PC-3 (cell line): Measurements from ENCODE around the gene ZMIZ1. TPM values are rescaled to one million over a fixed set of nuclear protein-coding genes. Genes with fewer than 3 reads are reported as not detected.

ENCODE experiments used
- ATAC-seq: fragments of 200-7000 bp; cut with Tn5 transposase; 2 replicates; pipeline ENCODE4 v1.9.1; 2020; ENCODE audit warnings: mild to moderate bottlenecking, moderate library complexity
- BruUV-seq: library from RNA; stranded (reverse); fragments of 400-500 nt; replicated peaks from 2 replicates; lab custom pipeline; 2021; lab: Mats Ljungman, UMichigan
- CTCF ChIA-PET: fragments of 300-600 bp; sonication (Branson Sonifier 250); formaldehyde crosslinking; loops from one replicate; lab custom pipeline; 2022; ENCODE audit warnings: antibody characterized with exemption; lab: Charles Lee
- POLR2A ChIA-PET: fragments of 300-600 bp; sonication (Branson Sonifier 250); formaldehyde crosslinking; loops from one replicate; lab custom pipeline; 2022; ENCODE audit warnings: antibody characterized with exemption; ENCODE audit not compliant: unreplicated experiment; lab: Charles Lee
- DNase-seq: peaks from one replicate; pipeline ENCODE4 v3.0.0-alpha.2; 2015
- H2AFZ ChIP-seq: fragments of 300-600 bp; sonication (generic); 2 replicates; pipeline ENCODE4 v1.6.0; 2016; ENCODE audit warnings: antibody characterized with exemption, low read length
- H3F3A ChIP-seq: fragments of 300-600 bp; sonication (generic); one replicate; pipeline ENCODE4 v1.6.0; 2017; ENCODE audit warnings: antibody characterized with exemption, low read length, control low read depth, mild to moderate bottlenecking; ENCODE audit not compliant: unreplicated experiment
- H3K27ac ChIP-seq: fragments of 300-600 bp; sonication (generic); 2 replicates; pipeline ENCODE4 v1.5.1; 2016; ENCODE audit warnings: mild to moderate bottlenecking, low read length
- H3K27me3 ChIP-seq: fragments of 300-600 bp; sonication (generic); 2 replicates; pipeline ENCODE4 v1.6.1; 2016; ENCODE audit warnings: low read length, mixed read lengths
- H3K36me3 ChIP-seq: fragments of 300-600 bp; sonication (generic); 2 replicates; pipeline ENCODE4 v1.6.1; 2016; ENCODE audit warnings: low read depth, mixed run types, low read length, mixed read lengths
- H3K4me1 ChIP-seq: fragments of 300-600 bp; sonication (generic); 2 replicates; pipeline ENCODE4 v1.5.1; 2016; ENCODE audit warnings: low read length; ENCODE audit not compliant: insufficient read depth
- H3K4me2 ChIP-seq: fragments of 300-600 bp; sonication (generic); 2 replicates; pipeline ENCODE4 v1.6.0; 2016; ENCODE audit warnings: low read length
- H3K4me3 ChIP-seq: fragments of 300-600 bp; sonication (generic); 2 replicates; pipeline ENCODE4 v1.5.1; 2016; ENCODE audit warnings: mild to moderate bottlenecking, low read length, mixed read lengths
- H3K79me2 ChIP-seq: fragments of 300-600 bp; sonication (generic); 2 replicates; pipeline ENCODE4 v1.6.1; 2017; ENCODE audit warnings: low read length, mixed read lengths
- H3K9ac ChIP-seq: fragments of 300-600 bp; sonication (generic); 2 replicates; pipeline ENCODE4 v1.6.0; 2016; ENCODE audit warnings: mild to moderate bottlenecking, low read length
- H3K9me2 ChIP-seq: fragments of 300-600 bp; sonication (generic); replicated peaks from 2 replicates; pipeline ENCODE4 v1.6.1; 2016; ENCODE audit warnings: mixed run types, low read length, mixed read lengths
- H3K9me3 ChIP-seq: fragments of 300-600 bp; sonication (generic); 2 replicates; pipeline ENCODE4 v1.6.1; 2016; ENCODE audit warnings: low read length, mixed read lengths
- H4K20me1 ChIP-seq: fragments of 300-600 bp; sonication (generic); 2 replicates; pipeline ENCODE4 v1.6.1; 2016; ENCODE audit warnings: low read length, mixed read lengths
- CTCF ChIP-seq: fragments of 300-600 bp; sonication (generic); conservative IDR thresholded peaks from 2 replicates; pipeline ENCODE4 v1.5.1; 2017; ENCODE audit warnings: antibody characterized with exemption, low read depth, mild to moderate bottlenecking, low read length
- EZH2 ChIP-seq: fragments of 300-600 bp; sonication (generic); IDR thresholded peaks from one replicate; pipeline ENCODE4 v1.6.1; 2017; ENCODE audit warnings: antibody characterized with exemption, mild to moderate bottlenecking, low read length; ENCODE audit not compliant: unreplicated experiment
- EZH2phosphoT487 ChIP-seq: fragments of 300-600 bp; sonication (generic); IDR thresholded peaks from 2 replicates; pipeline ENCODE4 v1.6.1; 2018; ENCODE audit warnings: mild to moderate bottlenecking, antibody characterized with exemption, low read length, borderline replicate concordance
- intact Hi-C: fragments of 100-400 bp; cut with micrococcal nuclease; formaldehyde crosslinking; loops from 2 replicates; pipeline ENCODE4 v1.9.0; 2023
- total RNA-seq: library from RNA; depleted of rRNA; stranded (reverse); fragments of >200 nt; gene quantifications from 2 replicates; pipeline ENCODE4 v1.2.3, GENCODE V29; 2014

ZMIZ1 gene
- total RNA-seq, 1 experiment from 2014 or later, result 55.4 TPM

- Histone ChIP-seq H4K20me1 (no peaks in the 10 kb centered on the region; the same call in 1 of the 2 replicates), H3K4me1 (peaks cover 30% of the 10 kb centered on the region)
These were observed 46.5 kb downstream of the ZMIZ1 start for GRCh38 chr10:79115302-79115701.

GRCh38 chr10:79116368-79116767 lies 47.6 kb downstream of the ZMIZ1 start:
- no TSS peak for BruUV-seq
- POLR2A ChIA-PET, result no interaction called here

More at GRCh38 chr10:79115302-79115701, 46.5 kb downstream of the ZMIZ1 start:
- Histone ChIP-seq H2AFZ (no peak overlapping the region), H3K4me2 (no peak overlapping the region), H3K27ac (no peak overlapping the region), H3K4me3 (no peak overlapping the region), H3F3A (no peaks in the 10 kb centered on the region), H3K9me3 (no peaks in the 10 kb centered on the region), H3K9ac (no peak overlapping the region), H3K79me2 (peaks cover 78% of the 10 kb centered on the region), H3K9me2 (no peaks in the 10 kb centered on the region), H3K36me3 (peaks cover 16% of the 10 kb centered on the region; the same call in 1 of the 2 replicates), H3K27me3 (no peaks in the 10 kb centered on the region)
- intact Hi-C loops, result no loop called here
- no TSS peak for BruUV-seq
- POLR2A ChIA-PET, result interaction anchor here (0.6 kb wide), 1 partner anchor 172 kb away, joined by 4 read pairs; no protein-coding TSS in a partner anchor
- TF ChIP-seq EZH2phosphoT487 (no peak), EZH2 (no peak), CTCF (no peak)
- DNase-seq (no peak), ATAC-seq (no peak)
- CTCF ChIA-PET, result no interaction called here

More at GRCh38 chr10:79116368-79116767, 47.6 kb downstream of the ZMIZ1 start:
- peaks cover 67% of the 10 kb centered on the region for H3K79me2 ChIP-seq
- no peaks in the 10 kb centered on the region for H3K9me3 ChIP-seq
- no peaks in the 10 kb centered on the region for H3K9me2 ChIP-seq
- H3K4me1 ChIP-seq, result peaks cover 24% of the 10 kb centered on the region
- DNase-seq, result no peak
- peaks cover 19% of the 10 kb centered on the region for H3K36me3 ChIP-seq
- no peak for ATAC-seq
- no peak overlapping the region for H3K27ac ChIP-seq
- H4K20me1 ChIP-seq, result no peaks in the 10 kb centered on the region
- intact Hi-C loops, result no loop called here
- no peaks in the 10 kb centered on the region for H3F3A ChIP-seq
- TF ChIP-seq EZH2 (no peak), EZH2phosphoT487 (no peak), CTCF (no peak)
- no peak overlapping the region for H3K4me2 ChIP-seq
- CTCF ChIA-PET, result no interaction called here
- no peak overlapping the region for H3K4me3 ChIP-seq
- H3K27me3 ChIP-seq, result no peaks in the 10 kb centered on the region
- no peak overlapping the region for H3K9ac ChIP-seq
- H2AFZ ChIP-seq, result no peak overlapping the region
